ENCODE measurements around the gene ARHGAP9. TPM values are rescaled to one million over a fixed set of nuclear protein-coding genes. Genes with fewer than 3 reads are reported as not detected.

Gene ARHGAP9
- total RNA-seq, 1 experiment from 2014 or later = 0.92 TPM

DNA sequence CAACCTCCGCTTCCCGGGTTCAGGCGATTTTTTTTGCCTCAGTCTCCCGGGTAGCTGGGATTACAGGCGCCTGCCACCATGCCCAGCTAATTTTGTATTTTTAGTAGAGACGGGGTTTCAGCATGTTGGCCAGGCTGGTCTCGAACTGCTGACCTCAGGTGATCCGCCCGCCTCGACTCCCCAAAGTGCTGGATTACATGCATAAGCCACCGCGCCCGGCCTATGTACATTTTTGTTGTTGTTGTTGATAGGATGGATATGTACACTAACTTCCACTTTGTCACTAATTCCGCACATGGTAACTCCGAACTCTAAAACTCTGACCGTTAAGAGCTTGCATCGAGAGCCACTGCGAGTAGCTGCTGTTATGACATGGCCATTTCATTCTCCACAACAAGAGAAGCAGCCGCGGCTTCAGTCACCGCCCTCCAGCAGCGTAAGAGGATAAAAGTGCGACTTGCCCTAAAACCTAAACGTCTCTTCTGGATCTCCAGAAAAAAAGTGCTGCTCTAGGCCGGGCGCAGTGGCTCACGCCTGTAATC, 7.5 kb upstream of the ARHGAP9 start:
- H3K9me3 ChIP-seq (ENCODE audit: control insufficient read depth, insufficient read depth, low read depth, low read length) = no peaks in the 10 kb centered on the region
- DNase-seq (ENCODE audit: low read depth, low spot score) (no peak), ATAC-seq (no peak)
- CTCF ChIA-PET = interaction anchor here (0.6 kb wide), 1 partner anchor 32 kb away, joined by 3 read pairs; the partner anchor contains the start of gene INHBE
- in situ Hi-C loops (cut with HindIII; ENCODE audit: low pct_unique_long_range_greater_than_20kb, low sequenced_read_pairs) (no loop called here), intact Hi-C loops (cut with micrococcal nuclease; ENCODE audit: unreplicated experiment) (no loop called here)
- BruUV-seq (replicated peaks) = no TSS peak
- peak overlapping the region; percentile 95 to 99 for H3K4me3 ChIP-seq (ENCODE audit: low read depth in 2 of 2, low read length in 2 of 2)
- POLR2A ChIA-PET = no interaction called here
- H3K27me3 ChIP-seq (ENCODE audit: control insufficient read depth, insufficient read depth, low read length) = no peaks in the 10 kb centered on the region
- H3K27ac ChIP-seq (ENCODE audit: low read length) = peak overlapping the region; percentile 78
- peaks cover 12% of the 10 kb centered on the region; the same call in 1 of the 2 replicates for H3K36me3 ChIP-seq (ENCODE audit: control insufficient read depth, insufficient read depth, low read length)
- H3K4me1 ChIP-seq (ENCODE audit: control insufficient read depth, insufficient read depth, low read length) = peaks cover 12% of the 10 kb centered on the region; the same call in 1 of the 2 replicates
- TF ChIP-seq SIN3A (IDR thresholded peaks at IDR 0.05; ENCODE audit: borderline replicate concordance, insufficient read depth, low read depth, low read length) (no peak), TCF7L2 (IDR thresholded peaks at IDR 0.05; ENCODE audit: low read depth, low read length) (no peak)
- TF ChIP-seq, protein P1, sequence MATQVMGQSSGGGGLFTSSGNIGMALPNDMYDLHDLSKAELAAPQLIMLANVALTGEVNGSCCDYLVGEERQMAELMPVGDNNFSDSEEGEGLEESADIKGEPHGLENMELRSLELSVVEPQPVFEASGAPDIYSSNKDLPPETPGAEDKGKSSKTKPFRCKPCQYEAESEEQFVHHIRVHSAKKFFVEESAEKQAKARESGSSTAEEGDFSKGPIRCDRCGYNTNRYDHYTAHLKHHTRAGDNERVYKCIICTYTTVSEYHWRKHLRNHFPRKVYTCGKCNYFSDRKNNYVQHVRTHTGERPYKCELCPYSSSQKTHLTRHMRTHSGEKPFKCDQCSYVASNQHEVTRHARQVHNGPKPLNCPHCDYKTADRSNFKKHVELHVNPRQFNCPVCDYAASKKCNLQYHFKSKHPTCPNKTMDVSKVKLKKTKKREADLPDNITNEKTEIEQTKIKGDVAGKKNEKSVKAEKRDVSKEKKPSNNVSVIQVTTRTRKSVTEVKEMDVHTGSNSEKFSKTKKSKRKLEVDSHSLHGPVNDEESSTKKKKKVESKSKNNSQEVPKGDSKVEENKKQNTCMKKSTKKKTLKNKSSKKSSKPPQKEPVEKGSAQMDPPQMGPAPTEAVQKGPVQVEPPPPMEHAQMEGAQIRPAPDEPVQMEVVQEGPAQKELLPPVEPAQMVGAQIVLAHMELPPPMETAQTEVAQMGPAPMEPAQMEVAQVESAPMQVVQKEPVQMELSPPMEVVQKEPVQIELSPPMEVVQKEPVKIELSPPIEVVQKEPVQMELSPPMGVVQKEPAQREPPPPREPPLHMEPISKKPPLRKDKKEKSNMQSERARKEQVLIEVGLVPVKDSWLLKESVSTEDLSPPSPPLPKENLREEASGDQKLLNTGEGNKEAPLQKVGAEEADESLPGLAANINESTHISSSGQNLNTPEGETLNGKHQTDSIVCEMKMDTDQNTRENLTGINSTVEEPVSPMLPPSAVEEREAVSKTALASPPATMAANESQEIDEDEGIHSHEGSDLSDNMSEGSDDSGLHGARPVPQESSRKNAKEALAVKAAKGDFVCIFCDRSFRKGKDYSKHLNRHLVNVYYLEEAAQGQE (IDR thresholded peaks at IDR 0.05; ENCODE audit: insufficient read depth in 1 of 2, low read depth in 2 of 2, low read length in 1 of 2) = no peak

DNA sequence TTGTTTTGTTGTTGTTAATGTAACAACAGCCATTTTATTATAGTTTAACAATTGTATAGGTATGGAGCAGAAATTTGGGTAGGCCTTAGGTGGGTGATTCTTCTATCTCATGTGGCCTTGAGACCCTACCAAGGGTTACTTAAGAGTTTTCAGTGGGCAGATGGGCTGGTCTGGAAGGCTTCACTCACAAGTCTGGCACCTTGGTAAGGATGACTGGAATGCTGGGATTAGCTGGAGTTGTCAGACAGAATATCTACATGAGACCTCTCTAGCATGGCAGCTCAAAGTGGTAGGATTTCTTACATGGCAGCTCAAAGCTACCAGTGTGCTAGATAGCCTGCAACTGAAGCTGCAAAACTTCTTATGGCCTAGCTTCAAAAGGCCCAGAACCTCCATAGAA, 6.0 kb upstream of the ARHGAP9 start:
- intact Hi-C loops (cut with micrococcal nuclease; ENCODE audit: unreplicated experiment) = no loop called here
- Histone ChIP-seq H3K27me3 (ENCODE audit: control insufficient read depth, insufficient read depth, low read length) (no peaks in the 10 kb centered on the region), H3K4me3 (ENCODE audit: low read depth in 2 of 2, low read length in 2 of 2) (no peak overlapping the region), H3K4me1 (ENCODE audit: control insufficient read depth, insufficient read depth, low read length) (peaks cover 12% of the 10 kb centered on the region; the same call in 1 of the 2 replicates), H3K27ac (ENCODE audit: low read length) (no peak overlapping the region), H3K36me3 (ENCODE audit: control insufficient read depth, insufficient read depth, low read length) (peaks cover 12% of the 10 kb centered on the region; the same call in 1 of the 2 replicates), H3K9me3 (ENCODE audit: control insufficient read depth, insufficient read depth, low read depth, low read length) (no peaks in the 10 kb centered on the region)
- no TSS peak for BruUV-seq (replicated peaks)
- in situ Hi-C loops (cut with HindIII; ENCODE audit: low pct_unique_long_range_greater_than_20kb, low sequenced_read_pairs) = no loop called here
- no peak for ATAC-seq
- CTCF ChIA-PET = interaction anchor here (0.7 kb wide), 1 partner anchor 8 kb away, joined by 4 read pairs; no protein-coding TSS in a partner anchor
- no peak for TF ChIP-seq SIN3A (IDR thresholded peaks at IDR 0.05; ENCODE audit: borderline replicate concordance, insufficient read depth, low read depth, low read length)
- TF ChIP-seq, protein P1 (IDR thresholded peaks at IDR 0.05; ENCODE audit: insufficient read depth in 1 of 2, low read depth in 2 of 2, low read length in 1 of 2) = no peak
- no peak for TF ChIP-seq POLR2AphosphoS5 (IDR thresholded peaks at IDR 0.05; ENCODE audit: low read depth, low read length)
- TF ChIP-seq TCF7L2 (IDR thresholded peaks at IDR 0.05; ENCODE audit: low read depth, low read length) = no peak
- TF ChIP-seq, protein P2, sequence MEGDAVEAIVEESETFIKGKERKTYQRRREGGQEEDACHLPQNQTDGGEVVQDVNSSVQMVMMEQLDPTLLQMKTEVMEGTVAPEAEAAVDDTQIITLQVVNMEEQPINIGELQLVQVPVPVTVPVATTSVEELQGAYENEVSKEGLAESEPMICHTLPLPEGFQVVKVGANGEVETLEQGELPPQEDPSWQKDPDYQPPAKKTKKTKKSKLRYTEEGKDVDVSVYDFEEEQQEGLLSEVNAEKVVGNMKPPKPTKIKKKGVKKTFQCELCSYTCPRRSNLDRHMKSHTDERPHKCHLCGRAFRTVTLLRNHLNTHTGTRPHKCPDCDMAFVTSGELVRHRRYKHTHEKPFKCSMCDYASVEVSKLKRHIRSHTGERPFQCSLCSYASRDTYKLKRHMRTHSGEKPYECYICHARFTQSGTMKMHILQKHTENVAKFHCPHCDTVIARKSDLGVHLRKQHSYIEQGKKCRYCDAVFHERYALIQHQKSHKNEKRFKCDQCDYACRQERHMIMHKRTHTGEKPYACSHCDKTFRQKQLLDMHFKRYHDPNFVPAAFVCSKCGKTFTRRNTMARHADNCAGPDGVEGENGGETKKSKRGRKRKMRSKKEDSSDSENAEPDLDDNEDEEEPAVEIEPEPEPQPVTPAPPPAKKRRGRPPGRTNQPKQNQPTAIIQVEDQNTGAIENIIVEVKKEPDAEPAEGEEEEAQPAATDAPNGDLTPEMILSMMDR (IDR thresholded peaks at IDR 0.05) = no peak
- POLR2A ChIA-PET = no interaction called here
- DNase-seq (ENCODE audit: low read depth, low spot score) = no peak
